HG02885 (cell line): ENCODE measurements around the gene MYOCOS.
"Not testable (repeated sequence)": the region's sequence is repeated elsewhere in the genome, so short reads cannot be mapped to it uniquely, and the experiment has no call there.

ENCODE experiments used
- ATAC-seq: cut with Tn5 transposase; IDR thresholded peaks from one replicate; pipeline ENCODE4 v1.9.1; 2021; ENCODE audit warnings: mild to moderate bottlenecking; ENCODE audit not compliant: unreplicated experiment, poor library complexity

Gene MYOCOS

DNA sequence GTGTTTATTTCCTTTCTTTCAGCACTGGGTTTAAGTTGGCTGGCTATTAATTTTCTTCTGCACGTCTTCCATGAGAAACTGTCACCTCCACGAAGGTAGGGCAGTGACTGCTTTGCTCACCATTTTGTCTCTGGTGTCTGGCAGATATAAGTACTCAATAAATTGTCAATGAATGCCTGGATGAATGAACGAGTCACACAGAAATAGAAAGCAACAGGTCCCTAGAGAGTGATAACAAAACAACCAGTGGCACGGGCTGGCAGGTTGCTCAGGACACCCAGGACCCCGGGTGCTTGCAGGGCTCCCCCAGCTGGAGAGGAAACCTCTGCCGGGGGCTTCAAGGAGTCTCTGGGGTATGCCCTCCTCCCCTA is 33.7 kb downstream of the MYOCOS start:
- ATAC-seq, result peak; percentile 3

DNA sequence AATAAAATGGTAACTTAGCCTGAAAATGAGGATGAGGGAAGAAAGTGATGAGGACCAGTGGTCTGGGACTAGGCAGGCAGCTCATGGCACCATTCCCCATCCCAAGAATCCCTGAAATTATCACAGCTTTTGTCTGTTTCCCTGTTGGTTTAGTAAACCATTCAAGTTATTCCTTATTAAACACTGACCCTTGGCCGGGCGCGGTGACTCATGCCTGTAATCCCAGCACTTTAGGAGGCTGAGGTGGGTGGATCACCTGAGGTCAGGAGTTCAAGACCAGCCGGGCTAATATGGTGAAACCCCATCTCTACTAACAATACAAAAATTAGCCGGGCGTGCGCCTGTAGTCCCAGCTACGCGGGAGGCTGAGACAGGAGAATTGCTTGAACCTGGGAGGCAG is 34.2 kb downstream of the MYOCOS start:
- not testable (repeated sequence) for ATAC-seq

DNA sequence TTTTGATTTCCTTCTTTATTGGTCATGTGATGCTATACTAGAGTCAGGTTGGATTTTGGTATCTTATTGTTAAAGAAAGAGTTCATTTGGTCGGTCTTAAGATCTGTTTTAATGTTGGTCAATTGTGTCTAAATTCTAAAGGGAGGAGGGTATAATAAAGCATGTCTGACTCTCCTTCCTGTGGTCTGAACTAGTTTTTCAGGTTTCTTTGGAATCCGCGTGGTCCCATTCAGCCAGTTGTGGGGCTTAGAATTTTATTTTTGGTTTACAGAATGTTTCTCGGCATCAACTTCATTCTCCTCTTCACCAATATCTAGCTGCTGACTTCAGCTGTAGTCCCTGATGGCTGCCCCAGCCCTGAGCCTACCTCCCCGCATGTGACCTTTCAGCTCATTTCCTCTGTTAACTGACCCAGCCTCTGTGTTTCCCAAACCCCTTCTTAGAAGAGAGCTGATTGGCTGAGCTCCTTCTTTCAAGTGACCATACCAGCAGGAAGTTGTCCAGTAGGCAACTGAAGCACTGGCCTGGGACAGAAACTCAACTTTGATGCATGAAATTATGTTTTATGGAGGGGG is 39.1 kb downstream of the MYOCOS start:
- no peak for ATAC-seq

DNA sequence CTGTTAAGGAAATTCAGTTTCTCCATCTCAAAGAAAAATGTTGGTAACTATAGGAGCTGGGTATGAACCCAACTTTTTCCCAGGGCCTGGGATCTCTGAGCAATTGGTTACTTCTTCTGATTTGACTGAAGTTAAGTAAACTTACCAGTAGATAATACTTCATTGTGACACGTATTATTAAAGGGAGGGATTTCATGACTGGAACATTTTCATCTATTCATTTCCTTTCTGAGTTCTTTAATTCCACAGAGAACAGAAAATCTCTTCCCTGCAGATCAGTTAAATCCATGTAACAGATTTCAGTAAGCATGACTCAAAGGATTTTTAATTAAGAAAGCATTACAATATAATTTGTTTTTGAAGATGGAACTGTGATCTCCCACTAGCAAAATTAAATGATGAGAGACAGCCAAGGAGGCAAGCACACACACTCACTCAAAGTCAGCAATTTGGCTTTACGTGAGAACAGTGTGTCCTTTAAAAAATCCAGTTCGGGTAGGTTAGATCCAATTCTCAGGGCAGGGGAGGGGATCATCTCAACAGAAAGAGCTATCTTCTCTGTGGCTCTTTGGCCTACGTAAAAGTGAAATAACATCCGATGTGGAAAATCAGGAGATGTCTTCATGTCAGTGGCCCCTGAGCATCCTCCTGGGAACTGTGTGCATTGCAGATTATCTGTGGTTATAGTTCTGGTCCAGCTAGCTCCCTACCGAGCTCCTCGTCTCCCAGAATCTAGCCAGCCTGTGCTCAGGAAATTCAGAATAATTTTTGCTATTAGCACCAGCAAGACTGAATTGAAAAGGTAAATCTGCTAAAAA is 41.2 kb downstream of the MYOCOS start:
- no peak for ATAC-seq

DNA sequence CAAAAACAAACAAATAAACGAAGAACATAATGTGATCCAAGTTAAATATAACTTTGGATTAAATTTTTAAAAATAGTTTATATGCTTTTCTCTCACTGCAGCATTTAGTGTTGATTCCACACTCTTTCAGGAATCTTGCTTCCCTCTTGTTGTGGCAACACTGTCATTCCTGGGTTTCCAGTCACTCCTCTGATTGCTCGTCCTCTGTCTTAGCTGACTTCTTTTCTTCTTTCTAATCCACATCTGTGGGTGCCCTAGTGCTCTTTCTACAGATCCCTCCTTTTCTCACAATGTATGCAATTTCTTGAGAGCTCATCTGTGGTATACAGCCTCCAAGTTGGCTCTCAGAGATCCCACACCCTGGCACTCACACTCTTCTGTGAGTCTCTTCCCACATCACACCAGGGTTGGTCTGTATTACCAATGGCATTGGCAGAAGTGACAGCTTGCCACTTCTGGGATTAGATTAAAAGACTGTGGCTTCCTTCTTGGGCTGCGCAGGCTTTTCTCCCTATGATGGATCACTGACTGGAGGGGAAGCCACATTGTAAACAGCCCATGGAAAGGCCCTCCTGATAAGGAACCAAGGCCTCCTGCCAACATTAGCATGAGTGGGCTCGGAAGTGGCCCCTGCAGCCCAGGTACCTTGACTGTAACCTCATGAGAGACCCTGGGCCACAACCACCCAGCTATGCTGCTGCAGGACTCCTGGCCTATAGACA is 42.0 kb downstream of the MYOCOS start:
- no peak for ATAC-seq

DNA sequence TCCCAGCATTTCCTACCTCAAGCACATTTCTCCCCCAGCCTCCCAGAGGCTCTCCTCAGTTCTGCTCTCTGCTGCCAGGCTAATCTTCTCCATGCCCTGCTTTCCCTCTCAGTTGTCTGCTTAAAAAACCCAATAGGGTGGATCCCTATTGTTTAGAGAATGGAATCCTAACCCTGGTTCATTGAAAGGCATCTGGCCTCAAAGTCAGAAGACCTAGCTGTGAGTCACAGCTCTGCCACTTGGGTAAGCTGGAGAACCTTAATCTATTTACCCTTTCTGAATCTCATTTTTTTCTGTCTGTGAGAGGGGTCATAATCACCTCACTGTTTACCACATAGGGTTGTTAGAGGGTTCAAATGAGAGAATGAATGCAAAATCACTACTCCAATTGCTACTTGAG is 42.9 kb downstream of the MYOCOS start:
- no peak for ATAC-seq

DNA sequence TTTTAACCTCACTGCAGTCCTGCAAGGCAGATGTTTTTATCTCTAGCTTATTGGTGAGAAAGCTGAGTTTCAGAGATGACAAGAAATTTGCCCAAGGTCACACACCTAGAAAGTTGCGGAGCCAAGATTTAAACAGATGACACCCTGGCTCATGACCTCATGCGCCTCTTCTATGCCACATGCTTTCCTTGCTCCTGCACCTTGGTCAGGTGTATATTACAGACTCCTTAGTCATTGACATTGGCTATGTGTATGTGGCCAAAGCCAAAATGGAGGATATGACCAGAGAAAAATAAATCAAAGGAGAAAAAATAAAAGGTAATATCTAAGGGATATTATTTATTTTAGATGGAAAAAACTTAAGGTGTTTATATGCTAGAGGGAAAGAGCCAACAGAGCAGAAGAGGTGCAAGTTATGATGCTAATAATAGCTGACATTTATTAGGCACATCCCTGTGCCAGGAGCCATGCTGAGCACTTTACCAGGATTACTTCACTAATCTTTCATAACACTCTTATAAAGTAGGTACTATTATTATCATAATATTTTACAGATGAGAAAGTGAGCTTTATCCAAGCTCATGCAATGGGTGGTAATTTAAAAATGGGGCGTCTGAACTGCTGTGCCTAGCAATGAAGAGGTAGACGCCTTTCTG is 44.2 kb downstream of the MYOCOS start:
- ATAC-seq, result no peak

DNA sequence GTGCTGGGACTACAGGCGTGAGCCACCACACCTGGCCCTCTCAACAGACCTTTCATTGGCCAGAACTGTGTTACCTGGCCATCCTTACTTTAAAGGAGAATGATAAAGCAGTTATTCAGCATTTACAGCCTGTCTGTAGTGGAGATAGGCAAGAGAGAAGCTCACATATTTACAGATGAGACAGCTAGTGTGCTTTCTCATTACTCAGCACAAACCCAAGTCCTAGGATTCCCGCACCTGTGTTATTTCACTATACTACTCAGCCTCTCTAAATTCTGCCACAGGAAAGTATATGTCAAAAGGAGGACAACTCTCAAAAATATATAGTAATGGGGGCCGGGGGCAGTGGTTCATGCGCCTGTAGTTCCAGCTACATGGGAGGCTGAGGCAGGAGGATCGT is 46.3 kb downstream of the MYOCOS start:
- ATAC-seq, result no peak

DNA sequence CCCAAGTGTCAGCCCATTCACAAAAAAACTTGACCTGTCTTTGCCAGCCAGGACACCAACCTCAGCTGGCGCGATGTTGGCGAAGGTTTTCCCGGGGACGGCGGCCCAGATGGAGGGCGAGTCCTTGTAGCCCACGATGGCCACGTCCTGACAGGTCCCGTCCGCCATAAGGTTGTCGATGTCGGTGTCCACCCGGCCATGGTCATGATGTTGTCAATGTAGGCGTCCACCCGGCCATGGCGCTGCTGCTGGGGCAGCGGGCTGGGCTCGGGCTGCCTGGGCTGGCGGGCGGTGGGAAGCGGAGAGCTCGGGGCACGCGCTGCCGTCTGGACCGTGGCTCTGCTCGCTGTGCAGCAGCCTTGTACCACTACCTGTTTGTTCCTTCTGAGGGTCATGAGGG is 48.7 kb downstream of the MYOCOS start:
- ATAC-seq, result no peak

DNA sequence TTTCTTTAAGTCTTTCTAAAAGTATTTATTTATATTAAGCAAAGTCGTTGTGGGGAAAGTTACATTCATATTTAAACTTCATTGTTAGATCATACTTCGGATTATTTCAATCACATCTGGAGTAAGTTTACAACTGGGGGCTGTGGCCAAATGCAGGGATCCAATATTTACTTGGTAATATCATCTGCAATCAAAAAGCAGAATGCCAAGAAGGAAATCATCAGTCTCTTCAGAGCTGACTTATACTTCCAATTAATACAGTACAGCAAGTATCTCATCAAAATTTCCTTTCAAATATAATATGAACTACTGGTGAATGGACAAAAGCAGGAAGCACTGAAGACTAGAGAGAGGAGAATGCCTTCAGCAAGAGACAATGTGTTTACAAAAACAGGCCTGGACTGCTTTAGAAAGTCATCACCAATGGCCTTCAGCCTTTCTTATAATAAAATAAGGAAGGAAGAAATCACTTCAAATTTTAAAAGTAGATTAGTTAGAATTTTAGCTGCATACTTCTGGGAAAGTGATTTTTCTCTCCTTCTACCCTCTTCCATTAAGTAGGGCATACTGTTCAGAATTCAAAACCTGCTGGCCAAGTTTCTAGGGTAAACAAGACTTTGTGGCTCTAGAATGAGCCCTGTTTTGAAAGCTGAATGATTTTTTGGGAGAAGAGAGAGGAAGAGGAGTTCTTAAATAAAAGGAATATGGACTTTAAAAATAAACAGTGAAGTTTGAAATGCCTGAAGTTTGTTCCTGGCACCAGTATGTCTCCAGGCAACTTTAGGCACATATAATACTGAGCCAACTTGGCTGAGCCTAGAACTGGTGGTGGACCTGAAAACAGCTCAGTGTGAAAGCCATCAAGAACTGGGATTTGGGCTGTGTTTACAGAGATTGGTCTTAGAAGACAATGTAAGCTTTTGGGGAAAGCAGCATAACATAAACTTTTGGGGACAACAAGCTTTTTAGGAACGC is 52.7 kb downstream of the MYOCOS start:
- ATAC-seq, result no peak
